GM23338 (cell line): ENCODE results near the gene TNFRSF1A.
A peak's percentile ranks its signal among the peaks of the same experiment; 100 is the strongest.

Experiments used
- CREB1 ChIP-seq: fragments of 250-450 bp; sonication (Bioruptor Pico); IDR thresholded peaks from 2 replicates; pipeline ENCODE4 v1.5.0; 2020; ENCODE audit warnings: low read depth, mild to moderate bottlenecking, moderate library complexity
- EZH2 ChIP-seq: fragments of 200-600 bp; sonication (generic); IDR thresholded peaks from one replicate; pipeline ENCODE4 v1.8.0; 2017; ENCODE audit warnings: antibody characterized with exemption, mild to moderate bottlenecking, low read depth; ENCODE audit not compliant: unreplicated experiment
- EZH2phosphoT487 ChIP-seq: fragments of 200-600 bp; sonication (generic); IDR thresholded peaks from one replicate; pipeline ENCODE4 v1.8.1; 2018; ENCODE audit warnings: antibody characterized with exemption; ENCODE audit not compliant: unreplicated experiment
- JUNB ChIP-seq: IDR thresholded peaks from one replicate; pipeline ENCODE4 v1.6.1; 2016; ENCODE audit warnings: antibody characterized with exemption; ENCODE audit not compliant: unreplicated experiment
- NANOG ChIP-seq: IDR thresholded peaks from 2 replicates; pipeline ENCODE4 v1.6.1; 2016; ENCODE audit warnings: antibody characterized with exemption, borderline replicate concordance
- POLR2AphosphoS5 ChIP-seq: IDR thresholded peaks from 2 replicates; pipeline ENCODE4 v1.6.1; 2016; ENCODE audit warnings: antibody characterized with exemption, low read depth
- STAT1 ChIP-seq: IDR thresholded peaks from one replicate; pipeline ENCODE4 v1.6.1; 2016; ENCODE audit warnings: antibody characterized with exemption; ENCODE audit not compliant: unreplicated experiment
- ZNF114 ChIP-seq: fragments of 250-450 bp; sonication (Bioruptor Pico); IDR thresholded peaks from 2 replicates; pipeline ENCODE4 v1.5.0; 2020; ENCODE audit warnings: mild to moderate bottlenecking, moderate library complexity
- ZNF331 ChIP-seq: fragments of 250-450 bp; sonication (Bioruptor Pico); IDR thresholded peaks from 2 replicates; pipeline ENCODE4 v1.5.0; 2020; ENCODE audit warnings: low read depth, mild to moderate bottlenecking, moderate library complexity
- ZNF462 ChIP-seq: fragments of 250-450 bp; sonication (Bioruptor Pico); IDR thresholded peaks from 2 replicates; pipeline ENCODE4 v1.5.0; 2020; ENCODE audit warnings: mild to moderate bottlenecking, moderate library complexity
- TF ChIP-seq, protein P1 (sequence below): IDR thresholded peaks from one replicate; pipeline ENCODE4 v1.6.1; 2018; ENCODE audit warnings: antibody characterized with exemption; ENCODE audit not compliant: unreplicated experiment
- TF ChIP-seq, protein P2 (sequence below), 2 experiments: fragments of 200-600 bp in 1 of 2; sonication (generic) in 1 of 2; conservative IDR thresholded peaks; 2 replicates each; pipeline versions ENCODE4 v1.5.1 to v1.6.1; 2016 to 2017; ENCODE audit warnings: antibody characterized with exemption in 2 of 2, low read depth in 2 of 2, mild to moderate bottlenecking in 2 of 2, moderate library complexity in 1 of 2
- TF ChIP-seq, protein P3 (sequence below): IDR thresholded peaks from 2 replicates; pipeline ENCODE4 v1.6.1; 2016; ENCODE audit warnings: antibody characterized with exemption

DNA sequence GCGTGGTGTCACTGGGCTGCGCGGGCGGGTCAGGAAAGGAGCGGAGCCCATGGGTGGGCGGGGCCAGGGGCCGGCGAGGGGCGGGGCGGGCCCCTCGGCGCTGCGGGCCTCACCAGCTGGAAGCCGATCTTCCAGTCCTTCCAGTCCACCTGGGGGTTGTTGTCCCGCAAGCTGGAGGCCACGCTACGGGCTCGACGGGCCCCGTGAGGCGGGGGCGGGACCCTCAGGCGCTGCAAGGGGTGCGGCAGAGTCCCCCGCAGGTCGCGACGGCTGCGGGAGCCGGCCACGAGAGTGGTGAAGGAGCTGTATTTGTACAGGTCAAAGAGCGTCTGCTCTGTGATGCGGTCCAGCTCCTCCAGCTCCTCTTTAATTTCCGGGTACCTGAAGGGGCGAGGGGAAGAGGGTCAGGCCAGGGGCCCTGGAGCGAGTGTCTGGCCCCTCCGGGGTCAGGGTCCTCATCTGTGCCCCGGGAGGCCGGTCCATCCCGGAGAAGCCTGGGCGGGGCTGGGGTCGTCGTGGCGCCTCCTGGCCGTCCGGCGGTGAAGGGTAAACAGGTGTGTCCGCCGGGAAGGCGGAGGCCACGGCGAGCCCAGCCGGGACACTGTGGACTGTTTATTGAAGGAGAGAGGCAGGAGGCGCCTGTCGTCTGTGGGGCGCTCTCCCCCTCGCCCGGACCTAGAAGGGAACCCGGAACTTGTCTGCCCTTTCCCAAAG, 21.6 kb upstream of the TNFRSF1A start:
- TF ChIP-seq, protein P1, sequence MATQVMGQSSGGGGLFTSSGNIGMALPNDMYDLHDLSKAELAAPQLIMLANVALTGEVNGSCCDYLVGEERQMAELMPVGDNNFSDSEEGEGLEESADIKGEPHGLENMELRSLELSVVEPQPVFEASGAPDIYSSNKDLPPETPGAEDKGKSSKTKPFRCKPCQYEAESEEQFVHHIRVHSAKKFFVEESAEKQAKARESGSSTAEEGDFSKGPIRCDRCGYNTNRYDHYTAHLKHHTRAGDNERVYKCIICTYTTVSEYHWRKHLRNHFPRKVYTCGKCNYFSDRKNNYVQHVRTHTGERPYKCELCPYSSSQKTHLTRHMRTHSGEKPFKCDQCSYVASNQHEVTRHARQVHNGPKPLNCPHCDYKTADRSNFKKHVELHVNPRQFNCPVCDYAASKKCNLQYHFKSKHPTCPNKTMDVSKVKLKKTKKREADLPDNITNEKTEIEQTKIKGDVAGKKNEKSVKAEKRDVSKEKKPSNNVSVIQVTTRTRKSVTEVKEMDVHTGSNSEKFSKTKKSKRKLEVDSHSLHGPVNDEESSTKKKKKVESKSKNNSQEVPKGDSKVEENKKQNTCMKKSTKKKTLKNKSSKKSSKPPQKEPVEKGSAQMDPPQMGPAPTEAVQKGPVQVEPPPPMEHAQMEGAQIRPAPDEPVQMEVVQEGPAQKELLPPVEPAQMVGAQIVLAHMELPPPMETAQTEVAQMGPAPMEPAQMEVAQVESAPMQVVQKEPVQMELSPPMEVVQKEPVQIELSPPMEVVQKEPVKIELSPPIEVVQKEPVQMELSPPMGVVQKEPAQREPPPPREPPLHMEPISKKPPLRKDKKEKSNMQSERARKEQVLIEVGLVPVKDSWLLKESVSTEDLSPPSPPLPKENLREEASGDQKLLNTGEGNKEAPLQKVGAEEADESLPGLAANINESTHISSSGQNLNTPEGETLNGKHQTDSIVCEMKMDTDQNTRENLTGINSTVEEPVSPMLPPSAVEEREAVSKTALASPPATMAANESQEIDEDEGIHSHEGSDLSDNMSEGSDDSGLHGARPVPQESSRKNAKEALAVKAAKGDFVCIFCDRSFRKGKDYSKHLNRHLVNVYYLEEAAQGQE: no peak
- TF ChIP-seq EZH2: no peak
- TF ChIP-seq, protein P2, sequence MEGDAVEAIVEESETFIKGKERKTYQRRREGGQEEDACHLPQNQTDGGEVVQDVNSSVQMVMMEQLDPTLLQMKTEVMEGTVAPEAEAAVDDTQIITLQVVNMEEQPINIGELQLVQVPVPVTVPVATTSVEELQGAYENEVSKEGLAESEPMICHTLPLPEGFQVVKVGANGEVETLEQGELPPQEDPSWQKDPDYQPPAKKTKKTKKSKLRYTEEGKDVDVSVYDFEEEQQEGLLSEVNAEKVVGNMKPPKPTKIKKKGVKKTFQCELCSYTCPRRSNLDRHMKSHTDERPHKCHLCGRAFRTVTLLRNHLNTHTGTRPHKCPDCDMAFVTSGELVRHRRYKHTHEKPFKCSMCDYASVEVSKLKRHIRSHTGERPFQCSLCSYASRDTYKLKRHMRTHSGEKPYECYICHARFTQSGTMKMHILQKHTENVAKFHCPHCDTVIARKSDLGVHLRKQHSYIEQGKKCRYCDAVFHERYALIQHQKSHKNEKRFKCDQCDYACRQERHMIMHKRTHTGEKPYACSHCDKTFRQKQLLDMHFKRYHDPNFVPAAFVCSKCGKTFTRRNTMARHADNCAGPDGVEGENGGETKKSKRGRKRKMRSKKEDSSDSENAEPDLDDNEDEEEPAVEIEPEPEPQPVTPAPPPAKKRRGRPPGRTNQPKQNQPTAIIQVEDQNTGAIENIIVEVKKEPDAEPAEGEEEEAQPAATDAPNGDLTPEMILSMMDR (conservative IDR thresholded peaks at IDR 0.05; ENCODE audit: low read depth in 2 of 2): 0 out of 4 replicates have a peak, but pooled peaks of 1 of the 2 experiments have one; percentile 14
- no peak for TF ChIP-seq EZH2phosphoT487
- peak; percentile 35; the same call in 1 of the 2 replicates for TF ChIP-seq POLR2AphosphoS5
- TF ChIP-seq ZNF114 (CRISPR knock-in tag): no peak
- TF ChIP-seq JUNB: no peak
- TF ChIP-seq, protein P3, sequence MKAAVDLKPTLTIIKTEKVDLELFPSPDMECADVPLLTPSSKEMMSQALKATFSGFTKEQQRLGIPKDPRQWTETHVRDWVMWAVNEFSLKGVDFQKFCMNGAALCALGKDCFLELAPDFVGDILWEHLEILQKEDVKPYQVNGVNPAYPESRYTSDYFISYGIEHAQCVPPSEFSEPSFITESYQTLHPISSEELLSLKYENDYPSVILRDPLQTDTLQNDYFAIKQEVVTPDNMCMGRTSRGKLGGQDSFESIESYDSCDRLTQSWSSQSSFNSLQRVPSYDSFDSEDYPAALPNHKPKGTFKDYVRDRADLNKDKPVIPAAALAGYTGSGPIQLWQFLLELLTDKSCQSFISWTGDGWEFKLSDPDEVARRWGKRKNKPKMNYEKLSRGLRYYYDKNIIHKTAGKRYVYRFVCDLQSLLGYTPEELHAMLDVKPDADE: no peak
- TF ChIP-seq ZNF331 (CRISPR knock-in tag): no peak
- no peak for TF ChIP-seq CREB1 (CRISPR knock-in tag)
- TF ChIP-seq NANOG: no peak
- TF ChIP-seq STAT1: no peak
- no peak for TF ChIP-seq ZNF462 (CRISPR knock-in tag)
